ENCODE results near the gene TIRAP.

GRCh38 chr11:126281666-126282175, 1.2 kb upstream of the TIRAP start:
- TF ChIP-seq CTCF (IDR thresholded peaks at IDR 0.05) (no peak), POLR2A (IDR thresholded peaks at IDR 0.05) (no peak)

All from esophagus squamous epithelium (tissue), 4 donors.